Neuronal stem cell (in vitro differentiated cells): ENCODE data around the gene WIZ.
"Not testable (repeated sequence)": the region's sequence is repeated elsewhere in the genome, so short reads cannot be mapped to it uniquely, and the experiment has no call there.

Experiments
- DNase-seq: peaks from one replicate; pipeline ENCODE4 v3.0.0-alpha.2; 2013; ENCODE audit warnings: low spot score
- H2AFZ ChIP-seq: one replicate; pipeline ENCODE4 v1.6.1; 2013; ENCODE audit warnings: mild to moderate bottlenecking, low read length, inconsistent platforms
- H2AK5ac ChIP-seq: 2 replicates; pipeline ENCODE4 v1.6.1; 2013; ENCODE audit warnings: low read depth, mild to moderate bottlenecking, inconsistent platforms, low read length, moderate library complexity, mixed read lengths
- H2BK120ac ChIP-seq: 2 replicates; pipeline ENCODE4 v1.6.1; 2013; ENCODE audit warnings: low read depth, mild to moderate bottlenecking, inconsistent platforms, low read length, moderate library complexity, mixed read lengths
- H2BK12ac ChIP-seq: one replicate; pipeline ENCODE4 v1.6.1; 2013; ENCODE audit warnings: low read length, inconsistent platforms
- H2BK15ac ChIP-seq: 2 replicates; pipeline ENCODE4 v1.6.1; 2013; ENCODE audit warnings: mild to moderate bottlenecking, low read length, inconsistent platforms, mixed read lengths
- H2BK5ac ChIP-seq: one replicate; pipeline ENCODE4 v1.6.1; 2013; ENCODE audit warnings: inconsistent platforms, mild to moderate bottlenecking, low read length, moderate library complexity
- H3K14ac ChIP-seq: one replicate; pipeline ENCODE4 v1.6.1; 2013; ENCODE audit warnings: low read length, inconsistent platforms
- H3K18ac ChIP-seq: 2 replicates; pipeline ENCODE4 v1.6.1; 2013; ENCODE audit warnings: low read length, inconsistent platforms
- H3K23ac ChIP-seq: 2 replicates; pipeline ENCODE4 v1.6.1; 2013; ENCODE audit warnings: low read depth, mild to moderate bottlenecking, mixed read lengths, low read length, inconsistent platforms; ENCODE audit not compliant: poor library complexity
- H3K27ac ChIP-seq: replicated peaks from 3 replicates; pipeline ENCODE4 v1.5.1; 2013; ENCODE audit warnings: low read length, inconsistent platforms
- H3K27me3 ChIP-seq, 3 experiments: 2 replicates each; pipeline ENCODE4 v1.6.1; 2013; ENCODE audit warnings: low read length in 3 of 3, mild to moderate bottlenecking in 2 of 3, inconsistent platforms in 1 of 3, low read depth in 1 of 3, mixed read lengths in 1 of 3, moderate library complexity in 1 of 3; ENCODE audit not compliant: control insufficient read depth in 3 of 3, insufficient read depth in 3 of 3
- H3K36me3 ChIP-seq, 2 donors: replicated peaks in 1 of 2; 2 replicates each; pipeline ENCODE4 v1.6.1; 2013; ENCODE audit warnings: low read length in 2 of 2; ENCODE audit not compliant: control insufficient read depth in 2 of 2, insufficient read depth in 2 of 2
- H3K4ac ChIP-seq: 2 replicates; pipeline ENCODE4 v1.6.1; 2013; ENCODE audit warnings: inconsistent platforms, mild to moderate bottlenecking, low read length, moderate library complexity
- H3K4me1 ChIP-seq, 2 donors: 1 replicate in 1 of 2; 2 replicates in 1 of 2; pipeline ENCODE4 v1.6.1; 2013; ENCODE audit warnings: low read length in 2 of 2, low read depth in 1 of 2; ENCODE audit not compliant: control insufficient read depth in 2 of 2, insufficient read depth in 1 of 2
- H3K4me2 ChIP-seq: one replicate; pipeline ENCODE4 v1.6.1; 2013; ENCODE audit warnings: mild to moderate bottlenecking, low read length, inconsistent platforms; ENCODE audit not compliant: insufficient read depth, poor library complexity, severe bottlenecking
- H3K4me3 ChIP-seq, 2 donors: 2 replicates each; pipeline ENCODE4 v1.5.1; 2013; ENCODE audit warnings: low read length in 2 of 2, mild to moderate bottlenecking in 2 of 2, inconsistent platforms in 1 of 2, moderate library complexity in 1 of 2
- H3K79me1 ChIP-seq: one replicate; pipeline ENCODE4 v1.6.1; 2013; ENCODE audit warnings: low read depth, mild to moderate bottlenecking, inconsistent platforms, low read length, moderate library complexity
- H3K9ac ChIP-seq: one replicate; pipeline ENCODE4 v1.6.1; 2013; ENCODE audit warnings: mild to moderate bottlenecking, low read depth, low read length, inconsistent platforms; ENCODE audit not compliant: poor library complexity
- H3K9me3 ChIP-seq, 2 donors: replicated peaks in 1 of 2; 2 replicates each; pipeline versions ENCODE3 to v1.6.1; 2013; ENCODE audit warnings: low read length in 2 of 2, mild to moderate bottlenecking in 2 of 2, inconsistent platforms in 1 of 2, low read depth in 1 of 2, mixed read lengths in 1 of 2, moderate library complexity in 1 of 2; ENCODE audit not compliant: control insufficient read depth in 2 of 2, insufficient read depth in 1 of 2
- H4K8ac ChIP-seq: one replicate; pipeline ENCODE4 v1.6.1; 2013; ENCODE audit warnings: low read depth, mild to moderate bottlenecking, inconsistent platforms, low read length, moderate library complexity
- H4K91ac ChIP-seq: one replicate; pipeline ENCODE4 v1.6.1; 2013; ENCODE audit warnings: low read length, low read depth, mild to moderate bottlenecking, inconsistent platforms; ENCODE audit not compliant: poor library complexity
- WGBS, 2 donors: extraction: QIAGEN DNeasy Blood & Tissue Kit; methylation state at CpG; one replicate each; pipeline ENCODE4 v1.1.7; 2013; ENCODE audit warnings: missing lambda C conversion rate in 2 of 2, mixed read lengths in 1 of 2; ENCODE audit not compliant: insufficient read length in 2 of 2, insufficient replicate concordance in 1 of 2; ENCODE audit errors: extremely low coverage in 2 of 2; 5-methylcytosine and 5-hydroxymethylcytosine counted together

WIZ gene

GRCh38 chr19:15396436-15396835 is 53.3 kb downstream of the WIZ start:
- peak overlapping the region; percentile 66 for H3K4ac ChIP-seq
- no peak overlapping the region for H3K18ac ChIP-seq
- H3K27me3 ChIP-seq = no peaks in the 10 kb centered on the region
- no peak overlapping the region for H3K27ac ChIP-seq
- H3K4me2 ChIP-seq = no peak overlapping the region
- peak overlapping the region; percentile 38 for H3K14ac ChIP-seq
- no peak overlapping the region for H2BK12ac ChIP-seq
- H2AK5ac ChIP-seq = no peak overlapping the region
- no peaks in the 10 kb centered on the region for H3K9me3 ChIP-seq
- H2AFZ ChIP-seq = no peak overlapping the region
- H3K9ac ChIP-seq = no peak overlapping the region
- peaks cover 59 to 94% of the 10 kb centered on the region in 2 donors for H3K36me3 ChIP-seq
- H2BK5ac ChIP-seq = peak overlapping the region; percentile 54
- H3K4me1 ChIP-seq = no peaks in the 10 kb centered on the region
- peak overlapping the region; percentile 8 for H2BK120ac ChIP-seq
- H4K91ac ChIP-seq = no peak overlapping the region
- H2BK15ac ChIP-seq = no peak overlapping the region
- no peak overlapping the region for H3K4me3 ChIP-seq
- H3K23ac ChIP-seq = no peak overlapping the region
- H4K8ac ChIP-seq = no peak overlapping the region
- peaks cover 23% of the 10 kb centered on the region for H3K79me1 ChIP-seq
- WGBS, 2 donors = no CpG with 5 or more reads among the region's 3 CpGs
- DNase-seq = no peak

GRCh38 chr19:15395251-15395650 is 54.5 kb downstream of the WIZ start:
- H2AFZ ChIP-seq, H2AK5ac ChIP-seq, H2BK15ac ChIP-seq, H2BK5ac ChIP-seq, H3K9me3 ChIP-seq, H3K23ac ChIP-seq, H3K4me2 ChIP-seq, DNase-seq, H3K14ac ChIP-seq, H3K4ac ChIP-seq, H2BK120ac ChIP-seq, H4K8ac ChIP-seq, H3K18ac ChIP-seq, H2BK12ac ChIP-seq, H3K4me1 ChIP-seq, H3K9ac ChIP-seq, H3K27me3 ChIP-seq, H4K91ac ChIP-seq, H3K4me3 ChIP-seq, H3K27ac ChIP-seq: not testable (repeated sequence)
- WGBS, 2 donors = no CpG with 5 or more reads among the region's 17 CpGs
- Histone ChIP-seq H3K36me3 (peaks cover 52 to 91% of the 10 kb centered on the region in 2 donors), H3K79me1 (peaks cover 19% of the 10 kb centered on the region)

GRCh38 chr19:15394426-15394825 is 55.3 kb downstream of the WIZ start:
- Histone ChIP-seq H3K4ac (no peak overlapping the region), H3K79me1 (peaks cover 19% of the 10 kb centered on the region), H2BK15ac (no peak overlapping the region), H3K4me3 (no peak overlapping the region), H3K36me3 (peaks cover 45 to 91% of the 10 kb centered on the region in 2 donors), H4K91ac (no peak overlapping the region), H3K9ac (no peak overlapping the region), H2BK5ac (no peak overlapping the region), H2BK12ac (no peak overlapping the region), H3K27ac (no peak overlapping the region), H2AFZ (no peak overlapping the region), H3K27me3 (no peaks in the 10 kb centered on the region), H3K18ac (no peak overlapping the region), H3K4me1 (no peaks in the 10 kb centered on the region), H2AK5ac (no peak overlapping the region), H3K23ac (no peak overlapping the region), H3K4me2 (no peak overlapping the region), H2BK120ac (no peak overlapping the region), H3K14ac (no peak overlapping the region), H3K9me3 (no peaks in the 10 kb centered on the region), H4K8ac (no peak overlapping the region)
- no CpG with 5 or more reads among the region's 5 CpGs for whole genome bisulfite sequencing, 2 donors
- no peak for DNase-seq

GRCh38 chr19:15393963-15394362 is 55.8 kb downstream of the WIZ start:
- Histone ChIP-seq H3K27me3 (no peaks in the 10 kb centered on the region), H2AK5ac (no peak overlapping the region), H4K91ac (no peak overlapping the region), H2BK5ac (no peak overlapping the region), H4K8ac (no peak overlapping the region), H2BK12ac (no peak overlapping the region), H2AFZ (no peak overlapping the region), H3K27ac (no peak overlapping the region), H3K36me3 (peaks cover 40 to 86% of the 10 kb centered on the region in 2 donors), H3K18ac (no peak overlapping the region), H3K14ac (no peak overlapping the region), H3K4me3 (no peak overlapping the region), H3K23ac (no peak overlapping the region), H2BK120ac (no peak overlapping the region), H3K4me2 (no peak overlapping the region), H3K9me3 (no peaks in the 10 kb centered on the region), H3K4me1 (no peaks in the 10 kb centered on the region), H2BK15ac (no peak overlapping the region), H3K9ac (no peak overlapping the region), H3K79me1 (peaks cover 15% of the 10 kb centered on the region), H3K4ac (no peak overlapping the region)
- no peak for DNase-seq
